GM20000 (cell line): ENCODE measurements around the gene MRTFB.

Experiments used
- DNase-seq: peaks from one replicate; pipeline ENCODE4 v3.0.0; 2012; ENCODE audit warnings: low spot score
- TF ChIP-seq, protein P1 (sequence below): IDR thresholded peaks from 2 replicates; pipeline ENCODE4 v1.5.1; 2012; ENCODE audit warnings: mild to moderate bottlenecking, control low read depth; ENCODE audit errors: extremely low read depth, missing control alignments

The MRTFB gene

DNA sequence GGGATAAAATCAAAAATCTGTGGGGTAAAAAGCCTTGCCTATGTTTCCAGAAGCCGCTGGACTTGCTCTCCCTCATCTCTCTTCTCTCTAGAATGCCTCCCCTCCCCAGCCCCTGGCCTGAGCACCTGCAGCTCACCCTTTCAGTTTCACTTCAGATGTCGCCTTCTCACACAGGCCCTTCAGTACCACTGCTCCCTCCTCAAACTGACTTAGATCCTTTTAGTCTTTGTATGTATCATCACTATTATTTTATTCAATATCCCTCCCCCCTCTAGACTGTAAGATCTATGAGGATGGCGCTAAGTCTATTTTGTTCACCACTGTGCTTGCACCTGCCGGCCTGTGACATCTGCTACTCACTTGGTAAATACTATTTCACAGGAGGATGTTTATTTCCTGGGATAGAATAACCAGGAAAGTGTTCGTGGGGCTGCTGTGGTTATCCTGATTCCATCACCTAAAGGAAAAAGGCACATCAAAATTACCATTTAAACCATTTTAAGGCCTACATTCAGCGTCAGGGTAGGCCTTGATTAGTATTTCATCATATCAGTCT is 122.3 kb downstream of the MRTFB start:
- DNase-seq, result peak; percentile 66
- TF ChIP-seq, protein P1, sequence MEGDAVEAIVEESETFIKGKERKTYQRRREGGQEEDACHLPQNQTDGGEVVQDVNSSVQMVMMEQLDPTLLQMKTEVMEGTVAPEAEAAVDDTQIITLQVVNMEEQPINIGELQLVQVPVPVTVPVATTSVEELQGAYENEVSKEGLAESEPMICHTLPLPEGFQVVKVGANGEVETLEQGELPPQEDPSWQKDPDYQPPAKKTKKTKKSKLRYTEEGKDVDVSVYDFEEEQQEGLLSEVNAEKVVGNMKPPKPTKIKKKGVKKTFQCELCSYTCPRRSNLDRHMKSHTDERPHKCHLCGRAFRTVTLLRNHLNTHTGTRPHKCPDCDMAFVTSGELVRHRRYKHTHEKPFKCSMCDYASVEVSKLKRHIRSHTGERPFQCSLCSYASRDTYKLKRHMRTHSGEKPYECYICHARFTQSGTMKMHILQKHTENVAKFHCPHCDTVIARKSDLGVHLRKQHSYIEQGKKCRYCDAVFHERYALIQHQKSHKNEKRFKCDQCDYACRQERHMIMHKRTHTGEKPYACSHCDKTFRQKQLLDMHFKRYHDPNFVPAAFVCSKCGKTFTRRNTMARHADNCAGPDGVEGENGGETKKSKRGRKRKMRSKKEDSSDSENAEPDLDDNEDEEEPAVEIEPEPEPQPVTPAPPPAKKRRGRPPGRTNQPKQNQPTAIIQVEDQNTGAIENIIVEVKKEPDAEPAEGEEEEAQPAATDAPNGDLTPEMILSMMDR, result no peak

GRCh38 chr16:14194721-14195120 is 123.6 kb downstream of the MRTFB start:
- DNase-seq, result no peak
- TF ChIP-seq, protein P1, result no peak

DNA sequence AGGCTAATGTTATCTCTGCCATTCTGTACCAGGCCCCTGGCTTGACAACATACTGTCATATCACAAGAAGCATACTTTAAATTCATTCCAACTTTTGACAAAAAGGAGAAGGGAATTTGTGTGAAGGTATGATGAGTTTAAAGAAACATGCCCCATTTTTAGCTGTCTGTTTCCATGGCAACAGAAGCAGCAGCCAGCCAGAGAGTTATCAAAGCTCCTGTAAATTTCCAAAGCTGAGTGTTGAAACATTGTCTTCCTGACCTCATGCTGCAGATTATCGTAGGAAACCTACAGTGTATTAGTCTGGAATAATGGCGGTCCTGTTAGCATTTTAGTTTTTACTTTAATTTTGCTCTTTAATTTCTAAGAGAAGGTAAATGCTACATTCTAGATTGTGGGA is 124.9 kb downstream of the MRTFB start:
- TF ChIP-seq, protein P1, result no peak
- no peak for DNase-seq

- TF ChIP-seq, protein P1, result no peak
- no peak for DNase-seq
These were observed 125.4 kb downstream of the MRTFB start for GRCh38 chr16:14196539-14196938.

DNA sequence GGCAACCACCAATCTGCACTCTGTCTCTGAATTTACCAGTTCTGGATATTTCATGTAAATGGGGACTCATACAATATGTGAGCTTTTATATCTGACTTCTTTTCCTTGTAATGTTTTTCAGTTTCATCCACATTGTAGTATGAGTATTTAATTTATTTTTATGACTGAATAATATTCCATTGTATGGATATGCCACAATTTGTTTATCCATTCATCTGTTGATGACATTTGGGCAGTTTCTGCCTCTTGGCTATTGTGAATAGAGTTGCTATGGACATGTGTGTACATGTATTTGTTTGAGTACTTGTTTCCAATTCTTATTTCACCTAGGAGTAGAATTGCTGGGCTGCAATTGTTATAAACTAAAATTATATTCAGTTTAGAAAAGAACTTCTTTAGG is 126.9 kb downstream of the MRTFB start:
- TF ChIP-seq, protein P1, result no peak
- DNase-seq, result no peak

DNA sequence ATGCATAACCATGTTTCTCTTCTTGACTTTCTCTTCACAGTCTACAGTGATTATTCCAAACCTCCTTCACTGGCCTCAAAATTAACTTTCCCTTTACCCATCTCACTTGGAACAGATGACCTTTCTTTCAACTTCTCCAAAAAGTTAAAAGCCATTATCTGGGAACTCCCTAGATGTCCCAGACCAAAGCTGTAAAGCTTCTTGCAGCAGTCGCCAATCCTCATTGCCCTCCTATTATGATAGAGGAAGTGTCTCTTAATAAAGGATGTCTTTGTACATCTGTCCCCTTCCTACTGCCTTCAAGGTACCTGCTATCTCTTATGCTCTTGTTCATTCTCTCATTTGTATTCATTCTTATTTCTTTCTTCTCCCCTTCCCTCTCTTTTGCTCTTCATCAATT is 127.5 kb downstream of the MRTFB start:
- DNase-seq, result no peak
- TF ChIP-seq, protein P1, result no peak

DNA sequence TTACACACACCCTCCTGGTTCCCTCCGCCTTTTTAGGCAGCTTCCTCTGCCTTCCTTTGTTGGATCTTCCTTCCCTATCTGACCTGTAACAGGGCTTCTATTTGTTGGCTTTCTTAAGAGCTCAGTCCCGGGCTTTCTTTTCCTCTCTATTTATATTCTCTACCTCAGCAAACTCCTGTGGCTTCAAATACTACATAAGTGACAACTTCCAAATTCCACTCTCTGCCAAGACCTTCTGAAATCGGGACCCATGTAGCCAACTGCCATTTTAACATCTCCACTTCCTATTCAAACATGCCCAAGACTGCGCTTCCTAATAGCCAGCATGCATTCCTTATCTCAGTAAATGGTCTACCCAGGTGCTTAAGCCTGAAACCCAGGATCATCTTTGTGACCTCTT is 128.1 kb downstream of the MRTFB start:
- TF ChIP-seq, protein P1, result no peak
- no peak for DNase-seq
